GM23248 (cell line): ENCODE measurements around the gene USP12.

Source experiments
- EZH2 ChIP-seq: fragments of 200-600 bp; sonication (generic); IDR thresholded peaks from 2 replicates; pipeline ENCODE4 v1.6.1; 2018; ENCODE audit warnings: antibody characterized with exemption, mild to moderate bottlenecking; ENCODE audit not compliant: insufficient read depth, poor library complexity, severe bottlenecking
- EZH2phosphoT487 ChIP-seq: fragments of 200-600 bp; sonication (generic); IDR thresholded peaks from 2 replicates; pipeline ENCODE4 v1.6.1; 2018; ENCODE audit warnings: antibody characterized with exemption, moderate library complexity, mild to moderate bottlenecking, low read depth; ENCODE audit not compliant: insufficient read depth

- TF ChIP-seq EZH2 (no peak), EZH2phosphoT487 (no peak)
Observed at GRCh38 chr13:27055526-27055925, 116.1 kb downstream of the USP12 start.
